ENCODE results near the gene RNF224. TPM values are rescaled to one million over a fixed set of nuclear protein-coding genes. Genes with fewer than 3 reads are reported as not detected.
A peak's percentile ranks its signal among the peaks of the same experiment; 100 is the strongest.

RNF224 gene
- polyA plus RNA-seq, 1 donor (not counting 4 experiments of a cell fraction or from before 2014, with no cell fraction given), result not detected

DNA sequence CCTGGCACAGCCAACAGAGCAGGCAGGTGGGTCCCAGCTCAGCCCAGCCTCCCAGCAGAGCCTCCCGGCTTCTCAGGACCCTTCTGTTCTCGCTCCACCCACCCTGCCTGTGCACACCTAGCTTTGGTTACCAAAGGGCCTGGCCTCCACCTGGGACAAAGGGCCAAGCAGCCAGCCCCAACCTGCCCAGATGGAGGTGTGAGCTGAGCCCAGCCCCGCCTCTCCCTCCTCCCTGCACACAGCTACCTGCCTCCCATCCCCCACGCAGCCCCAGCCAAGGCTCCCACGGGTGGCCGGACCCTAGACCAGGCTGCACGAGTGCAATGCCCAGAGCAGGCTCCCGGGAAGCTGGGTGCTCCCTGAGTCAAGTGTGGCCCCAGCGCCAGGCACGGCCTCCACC is 32.4 kb upstream of the RNF224 start:
- H3K4me1 ChIP-seq (ENCODE audit: control insufficient read depth, extremely low read depth, insufficient read depth, low read length), result peaks cover 33% of the 10 kb centered on the region
- no peak for DNase-seq (ENCODE audit: low read depth, low spot score)
- peaks cover 3% of the 10 kb centered on the region for H3K27me3 ChIP-seq (ENCODE audit: control insufficient read depth, extremely low read depth, insufficient read depth, low read length)
- peak overlapping the region; percentile 74 for H3K4me2 ChIP-seq (ENCODE audit: control insufficient read depth, extremely low read depth, insufficient read depth, low read depth, low read length)
- peak overlapping the region in 1 of 3 experiments; percentile 12 for H3K4me3 ChIP-seq (ENCODE audit: control insufficient read depth in 2 of 3, extremely low read depth in 1 of 3, insufficient read depth in 2 of 3, low read depth in 1 of 3, low read length in 3 of 3)
- H3K36me3 ChIP-seq (ENCODE audit: control insufficient read depth in 2 of 2, extremely low read depth in 1 of 2, insufficient read depth in 2 of 2, low read length in 2 of 2), result peaks cover 9 to 13% of the 10 kb centered on the region in 2 experiments
- peaks cover 7% of the 10 kb centered on the region for H4K20me1 ChIP-seq (ENCODE audit: control insufficient read depth, extremely low read depth, insufficient read depth, low read length)
- no peak overlapping the region for H2AFZ ChIP-seq (ENCODE audit: control insufficient read depth, low read length)
- H3K9me1 ChIP-seq (ENCODE audit: control insufficient read depth, extremely low read depth, insufficient read depth, low read length), result peaks cover 3% of the 10 kb centered on the region
- H3K9me3 ChIP-seq (ENCODE audit: control insufficient read depth, low read depth, low read length), result no peaks in the 10 kb centered on the region
- TF ChIP-seq, protein P1, sequence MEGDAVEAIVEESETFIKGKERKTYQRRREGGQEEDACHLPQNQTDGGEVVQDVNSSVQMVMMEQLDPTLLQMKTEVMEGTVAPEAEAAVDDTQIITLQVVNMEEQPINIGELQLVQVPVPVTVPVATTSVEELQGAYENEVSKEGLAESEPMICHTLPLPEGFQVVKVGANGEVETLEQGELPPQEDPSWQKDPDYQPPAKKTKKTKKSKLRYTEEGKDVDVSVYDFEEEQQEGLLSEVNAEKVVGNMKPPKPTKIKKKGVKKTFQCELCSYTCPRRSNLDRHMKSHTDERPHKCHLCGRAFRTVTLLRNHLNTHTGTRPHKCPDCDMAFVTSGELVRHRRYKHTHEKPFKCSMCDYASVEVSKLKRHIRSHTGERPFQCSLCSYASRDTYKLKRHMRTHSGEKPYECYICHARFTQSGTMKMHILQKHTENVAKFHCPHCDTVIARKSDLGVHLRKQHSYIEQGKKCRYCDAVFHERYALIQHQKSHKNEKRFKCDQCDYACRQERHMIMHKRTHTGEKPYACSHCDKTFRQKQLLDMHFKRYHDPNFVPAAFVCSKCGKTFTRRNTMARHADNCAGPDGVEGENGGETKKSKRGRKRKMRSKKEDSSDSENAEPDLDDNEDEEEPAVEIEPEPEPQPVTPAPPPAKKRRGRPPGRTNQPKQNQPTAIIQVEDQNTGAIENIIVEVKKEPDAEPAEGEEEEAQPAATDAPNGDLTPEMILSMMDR (optimal IDR thresholded peaks at IDR 0.05 in 1 of 3, IDR thresholded peaks at IDR 0.05 in 1 of 3, conservative IDR thresholded peaks at IDR 0.05 in 1 of 3; ENCODE audit: extremely low read depth in 1 of 3, insufficient read depth in 2 of 3, low read length in 3 of 3), result no peak
- no peak for TF ChIP-seq EZH2 (IDR thresholded peaks at IDR 0.05; ENCODE audit: low read length)
- peak overlapping the region; percentile 28 for H3K9ac ChIP-seq (ENCODE audit: control insufficient read depth, extremely low read depth, insufficient read depth, low read length)
- H3K79me2 ChIP-seq (ENCODE audit: control insufficient read depth, insufficient read depth, low read length), result peaks cover 12% of the 10 kb centered on the region
- no peak for FAIRE-seq
- dilution Hi-C loops (cut with MboI; ENCODE audit: extremely low pct_ligation_motif_present, low sequenced_read_pairs), result no loop called here
- H3K27ac ChIP-seq (ENCODE audit: control insufficient read depth, insufficient read depth, low read length), result no peak overlapping the region

DNA sequence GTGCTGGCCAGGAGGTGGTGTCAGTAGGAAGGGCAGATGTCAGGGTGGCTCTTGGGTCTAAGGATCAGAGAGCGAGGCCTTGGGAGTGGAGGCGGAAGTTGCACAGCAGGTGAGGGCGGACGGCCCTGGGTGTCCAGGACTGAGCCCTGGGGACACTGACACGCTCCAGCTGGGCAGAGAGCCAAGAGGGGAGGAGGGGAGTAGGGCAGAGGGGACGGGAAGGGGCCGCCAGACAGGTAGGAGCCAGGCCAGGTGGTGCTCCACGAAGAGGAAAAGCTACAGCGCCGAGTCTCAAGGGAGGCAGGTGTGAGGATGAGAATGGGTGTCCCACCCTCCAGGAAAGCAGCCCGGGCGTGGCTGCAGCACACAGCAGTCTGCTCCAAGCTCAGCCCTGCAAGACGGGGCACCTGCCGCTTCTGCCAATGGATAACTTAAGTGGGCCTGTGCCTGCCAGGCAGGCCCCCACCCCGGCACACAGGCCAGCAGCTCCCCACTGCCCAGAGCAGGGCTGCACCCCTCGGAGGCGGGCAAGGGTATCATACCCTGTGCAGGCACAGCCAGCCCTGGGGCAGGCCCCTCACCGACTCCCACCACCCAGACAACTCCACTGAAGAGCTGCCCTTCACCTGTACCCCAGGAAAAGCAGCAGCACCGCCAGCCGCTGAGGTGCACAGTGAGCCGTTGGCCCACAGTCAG is 31.6 kb upstream of the RNF224 start:
- no peak overlapping the region for H3K27ac ChIP-seq (ENCODE audit: control insufficient read depth, insufficient read depth, low read length)
- DNase-seq (ENCODE audit: low read depth, low spot score) (no peak), FAIRE-seq (no peak)
- no peak overlapping the region for H2AFZ ChIP-seq (ENCODE audit: control insufficient read depth, low read length)
- peaks cover 4% of the 10 kb centered on the region for H3K79me2 ChIP-seq (ENCODE audit: control insufficient read depth, insufficient read depth, low read length)
- dilution Hi-C loops (cut with MboI; ENCODE audit: extremely low pct_ligation_motif_present, low sequenced_read_pairs), result no loop called here
- peaks cover 31% of the 10 kb centered on the region for H3K4me1 ChIP-seq (ENCODE audit: control insufficient read depth, extremely low read depth, insufficient read depth, low read length)
- TF ChIP-seq, protein P1 (optimal IDR thresholded peaks at IDR 0.05 in 1 of 3, IDR thresholded peaks at IDR 0.05 in 1 of 3, conservative IDR thresholded peaks at IDR 0.05 in 1 of 3; ENCODE audit: extremely low read depth in 1 of 3, insufficient read depth in 2 of 3, low read length in 3 of 3), result no peak
- no peak for TF ChIP-seq EZH2 (IDR thresholded peaks at IDR 0.05; ENCODE audit: low read length)
- H3K27me3 ChIP-seq (ENCODE audit: control insufficient read depth, extremely low read depth, insufficient read depth, low read length), result peaks cover 3% of the 10 kb centered on the region
- no peak overlapping the region for H3K4me3 ChIP-seq (ENCODE audit: control insufficient read depth in 2 of 3, extremely low read depth in 1 of 3, insufficient read depth in 2 of 3, low read depth in 1 of 3, low read length in 3 of 3)
- peaks cover 3% of the 10 kb centered on the region for H3K9me1 ChIP-seq (ENCODE audit: control insufficient read depth, extremely low read depth, insufficient read depth, low read length)
- H4K20me1 ChIP-seq (ENCODE audit: control insufficient read depth, extremely low read depth, insufficient read depth, low read length), result peaks cover 7% of the 10 kb centered on the region
- H3K36me3 ChIP-seq (ENCODE audit: control insufficient read depth in 2 of 2, extremely low read depth in 1 of 2, insufficient read depth in 2 of 2, low read length in 2 of 2), result peaks cover 7 to 8% of the 10 kb centered on the region in 2 experiments
- no peak overlapping the region for H3K9ac ChIP-seq (ENCODE audit: control insufficient read depth, extremely low read depth, insufficient read depth, low read length)
- H3K9me3 ChIP-seq (ENCODE audit: control insufficient read depth, low read depth, low read length), result no peaks in the 10 kb centered on the region
- peak overlapping the region; percentile 74 for H3K4me2 ChIP-seq (ENCODE audit: control insufficient read depth, extremely low read depth, insufficient read depth, low read depth, low read length)
